Urinary bladder (tissue), 4 donors: ENCODE data around the gene VASH2. TPM values are rescaled to one million over a fixed set of nuclear protein-coding genes. Genes with fewer than 3 reads are reported as not detected.
A peak's percentile ranks its signal among the peaks of the same experiment; 100 is the strongest.
"Not testable (repeated sequence)": the region's sequence is repeated elsewhere in the genome, so short reads cannot be mapped to it uniquely, and the experiment has no call there.

Experiments
- DNase-seq: peaks from one replicate; pipeline ENCODE4 v3.0.0-alpha.2; 2015; ENCODE audit errors: extremely low spot score
- H3K27ac ChIP-seq: one replicate; pipeline ENCODE4 v1.5.1; 2013; ENCODE audit warnings: low read depth, mild to moderate bottlenecking, moderate library complexity
- H3K36me3 ChIP-seq: one replicate; pipeline ENCODE4 v1.6.1; 2013; ENCODE audit warnings: mild to moderate bottlenecking, moderate library complexity; ENCODE audit not compliant: insufficient read depth
- H3K4me1 ChIP-seq: one replicate; pipeline ENCODE4 v1.6.1; 2013; ENCODE audit warnings: mild to moderate bottlenecking, moderate library complexity; ENCODE audit not compliant: insufficient read depth
- H3K4me3 ChIP-seq: one replicate; pipeline ENCODE4 v1.5.1; 2013; ENCODE audit warnings: low read depth, low read length
- WGBS: extraction: QIAGEN DNeasy Blood & Tissue Kit; methylation state at CpG from one replicate; pipeline ENCODE4 v1.1.7; 2013; 5-methylcytosine and 5-hydroxymethylcytosine counted together
- polyA plus RNA-seq: library from polyadenylated mRNA; stranded (reverse); fragments of 200-250 nt; gene quantifications from one replicate; pipeline ENCODE4 v1.2.3, GENCODE V29; 2013
- total RNA-seq: library from RNA; depleted of rRNA; stranded (reverse); fragments of >200 nt; gene quantifications from one replicate; pipeline ENCODE4 v1.2.3, GENCODE V29; 2014
- donor health status: healthy with polysubstance abuse.
- donor health status: healthy.

VASH2 gene
- total and polyA plus RNA-seq, 2 donors, result 1.9 to 19.7 TPM

- no peak overlapping the region for H3K4me3 ChIP-seq
- 95% methylated on average over 6 of the region's 6 CpGs for WGBS
These were observed 34.4 kb downstream of the VASH2 start for GRCh38 chr1:212984522-212985291.

GRCh38 chr1:212986551-212986950, 36.2 kb downstream of the VASH2 start:
- Histone ChIP-seq H3K27ac (no peak overlapping the region), H3K4me3 (no peak overlapping the region), H3K4me1 (no peaks in the 10 kb centered on the region), H3K36me3 (no peaks in the 10 kb centered on the region)
- 93% methylated on average over 2 of the region's 2 CpGs for WGBS
- no peak for DNase-seq

More at GRCh38 chr1:212984522-212985291, 34.4 kb downstream of the VASH2 start:
- Histone ChIP-seq H3K27ac (no peak overlapping the region), H3K4me1 (no peaks in the 10 kb centered on the region), H3K36me3 (no peaks in the 10 kb centered on the region)
- no peak for DNase-seq

GRCh38 chr1:212987702-212988322, 37.5 kb downstream of the VASH2 start:
- H3K4me3 ChIP-seq, result no peak overlapping the region
- H3K4me1 ChIP-seq, result no peaks in the 10 kb centered on the region
- H3K36me3 ChIP-seq, result no peaks in the 10 kb centered on the region
- DNase-seq, result no peak
- no peak overlapping the region for H3K27ac ChIP-seq
- 71% methylated on average over 6 of the region's 6 CpGs for WGBS

- H3K36me3 ChIP-seq, result no peaks in the 10 kb centered on the region
- H3K27ac ChIP-seq, result no peak overlapping the region
- DNase-seq, result no peak
- no peak overlapping the region for H3K4me3 ChIP-seq
- no peaks in the 10 kb centered on the region for H3K4me1 ChIP-seq
- WGBS, result 27% methylated on average over 1 of the region's 1 CpG
These were observed 39.9 kb downstream of the VASH2 start for GRCh38 chr1:212990276-212990675.

GRCh38 chr1:212993960-212994359, 43.6 kb downstream of the VASH2 start:
- not testable (repeated sequence) for H3K27ac ChIP-seq, H3K4me3 ChIP-seq, H3K36me3 ChIP-seq, H3K4me1 ChIP-seq, DNase-seq
- 96% methylated on average over 8 of the region's 8 CpGs for WGBS

GRCh38 chr1:212994926-212995325, 44.6 kb downstream of the VASH2 start:
- no peak for DNase-seq
- Histone ChIP-seq H3K27ac (no peak overlapping the region), H3K4me3 (no peak overlapping the region), H3K4me1 (no peaks in the 10 kb centered on the region), H3K36me3 (peaks cover 5% of the 10 kb centered on the region)
- WGBS, result 84% methylated on average over 3 of the region's 3 CpGs

- WGBS, result 87% methylated on average over 3 of the region's 3 CpGs
- H3K27ac ChIP-seq, result no peak overlapping the region
- no peaks in the 10 kb centered on the region for H3K4me1 ChIP-seq
- H3K4me3 ChIP-seq, result no peak overlapping the region
- DNase-seq, result no peak
- peaks cover 11% of the 10 kb centered on the region for H3K36me3 ChIP-seq
These were observed 52.9 kb downstream of the VASH2 start for GRCh38 chr1:213003256-213003655.

GRCh38 chr1:213008564-213008963, 58.2 kb downstream of the VASH2 start:
- Histone ChIP-seq H3K4me3 (no peak overlapping the region), H3K36me3 (peaks cover 5% of the 10 kb centered on the region), H3K27ac (no peak overlapping the region), H3K4me1 (no peaks in the 10 kb centered on the region)
- 91% methylated on average over 2 of the region's 2 CpGs for WGBS
- DNase-seq, result no peak

GRCh38 chr1:213014642-213015041, 64.3 kb downstream of the VASH2 start:
- WGBS, result 11% methylated on average over 7 of the region's 7 CpGs
- no peaks in the 10 kb centered on the region for H3K4me1 ChIP-seq
- DNase-seq, result no peak

GRCh38 chr1:213015099-213016050, 65.0 kb downstream of the VASH2 start, which contains the start of gene ANGEL2:
TSS of gene ANGEL2 (minus strand) at chr1:213015867. CDS start at chr1:213015671, 196 bp downstream.
- under 1% methylated on average over 66 of the region's 66 CpGs for WGBS
- Histone ChIP-seq H3K4me1 (no peaks in the 10 kb centered on the region), H3K4me3 (peak within 1 kb of the TSS; percentile 65), H3K27ac (peak within 1 kb of the TSS; percentile 92), H3K36me3 (no peaks in the 10 kb centered on the region)
- peak; percentile 96 for DNase-seq

More at GRCh38 chr1:213014642-213015041, 64.3 kb downstream of the VASH2 start:
- Histone ChIP-seq H3K36me3 (no peaks in the 10 kb centered on the region), H3K27ac (no peak overlapping the region), H3K4me3 (peak overlapping the region; percentile 65)

- no peak for DNase-seq
- no peaks in the 10 kb centered on the region for H3K4me1 ChIP-seq
- no peaks in the 10 kb centered on the region for H3K36me3 ChIP-seq
- no peak overlapping the region for H3K27ac ChIP-seq
- no peak overlapping the region for H3K4me3 ChIP-seq
- 93% methylated on average over 9 of the region's 9 CpGs for WGBS
These were observed 67.3 kb downstream of the VASH2 start for GRCh38 chr1:213017447-213018273.

GRCh38 chr1:213019450-213019849, 69.1 kb downstream of the VASH2 start:
- H3K36me3 ChIP-seq, result no peaks in the 10 kb centered on the region
- H3K4me1 ChIP-seq, result no peaks in the 10 kb centered on the region
- H3K27ac ChIP-seq, result no peak overlapping the region
- H3K4me3 ChIP-seq, result no peak overlapping the region
- DNase-seq, result no peak
- WGBS, result 93% methylated on average over 4 of the region's 4 CpGs

- no peaks in the 10 kb centered on the region for H3K36me3 ChIP-seq
- H3K4me3 ChIP-seq, result no peak overlapping the region
- no peak overlapping the region for H3K27ac ChIP-seq
- no peak for DNase-seq
- no peaks in the 10 kb centered on the region for H3K4me1 ChIP-seq
- 97% methylated on average over 3 of the region's 3 CpGs for WGBS
These were observed 69.7 kb downstream of the VASH2 start for GRCh38 chr1:213020016-213020415.
